Keratinocyte (primary cell): ENCODE results near the gene G3BP2. TPM values are rescaled to one million over a fixed set of nuclear protein-coding genes. Genes with fewer than 3 reads are reported as not detected.

ENCODE experiments used
- DNase-seq: peaks from one replicate; pipeline ENCODE4 v3.0.0-alpha.2; 2011; ENCODE audit warnings: low read depth, missing footprints, low spot score
- FAIRE-seq: peaks from 2 replicates; lab custom pipeline; 2011; peaks lifted over from hg19 to GRCh38; lab: Jason Lieb, UNC
- H2AFZ ChIP-seq: 2 replicates; pipeline ENCODE4 v1.6.0; 2012; ENCODE audit warnings: low read length, control low read depth, inconsistent platforms; ENCODE audit not compliant: control insufficient read depth
- H3K27ac ChIP-seq: 2 replicates; pipeline ENCODE4 v1.5.1; 2011; ENCODE audit warnings: low read length; ENCODE audit not compliant: control insufficient read depth, insufficient read depth
- H3K27me3 ChIP-seq: 3 replicates; pipeline ENCODE4 v1.6.0; 2011; ENCODE audit warnings: low read length; ENCODE audit not compliant: control insufficient read depth, insufficient read depth; ENCODE audit errors: extremely low read depth
- H3K36me3 ChIP-seq, 2 experiments: 2 replicates in 1 of 2; 3 replicates in 1 of 2; pipeline ENCODE4 v1.5.1; 2011; ENCODE audit warnings: low read length in 2 of 2, mild to moderate bottlenecking in 1 of 2; ENCODE audit not compliant: control insufficient read depth in 2 of 2, insufficient read depth in 2 of 2; ENCODE audit errors: extremely low read depth in 1 of 2
- H3K4me1 ChIP-seq: 3 replicates; pipeline ENCODE4 v1.5.1; 2011; ENCODE audit warnings: low read length; ENCODE audit not compliant: control insufficient read depth, insufficient read depth; ENCODE audit errors: extremely low read depth
- H3K4me2 ChIP-seq: 3 replicates; pipeline ENCODE4 v1.6.0; 2011; ENCODE audit warnings: low read depth, low read length; ENCODE audit not compliant: control insufficient read depth, insufficient read depth; ENCODE audit errors: extremely low read depth
- H3K4me3 ChIP-seq, 3 experiments: fragments of 200-600 bp in 1 of 3; sonication (generic) in 1 of 3; 2 replicates in 2 of 3; 3 replicates in 1 of 3; pipeline ENCODE4 v1.5.1; 2011 to 2016; ENCODE audit warnings: low read length in 3 of 3, mild to moderate bottlenecking in 3 of 3, control low read depth in 2 of 3, inconsistent platforms in 1 of 3, low read depth in 1 of 3, mixed read lengths in 1 of 3, mixed run types in 1 of 3, moderate library complexity in 1 of 3; ENCODE audit not compliant: control insufficient read depth in 2 of 3, insufficient read depth in 2 of 3; ENCODE audit errors: extremely low read depth in 1 of 3
- H3K79me2 ChIP-seq: 2 replicates; pipeline ENCODE4 v1.6.0; 2012; ENCODE audit warnings: low read length; ENCODE audit not compliant: control insufficient read depth, insufficient read depth
- H3K9ac ChIP-seq: 3 replicates; pipeline ENCODE4 v1.6.0; 2011; ENCODE audit warnings: low read length; ENCODE audit not compliant: control insufficient read depth, insufficient read depth; ENCODE audit errors: extremely low read depth
- H3K9me1 ChIP-seq: 3 replicates; pipeline ENCODE4 v1.6.0; 2011; ENCODE audit warnings: low read length; ENCODE audit not compliant: control insufficient read depth, insufficient read depth; ENCODE audit errors: extremely low read depth
- H3K9me3 ChIP-seq: 2 replicates; pipeline ENCODE4 v1.5.1; 2012; ENCODE audit warnings: low read depth, low read length; ENCODE audit not compliant: control insufficient read depth
- H4K20me1 ChIP-seq: 3 replicates; pipeline ENCODE4 v1.6.0; 2011; ENCODE audit warnings: low read length; ENCODE audit not compliant: control insufficient read depth, insufficient read depth; ENCODE audit errors: extremely low read depth
- CTCF ChIP-seq, 3 experiments: IDR thresholded peaks in 1 of 3; conservative IDR thresholded peaks in 1 of 3; optimal IDR thresholded peaks in 1 of 3; 2 replicates in 2 of 3; 3 replicates in 1 of 3; pipeline versions ENCODE3 to v1.5.1; 2011; ENCODE audit warnings: low read length in 3 of 3, mild to moderate bottlenecking in 3 of 3, moderate library complexity in 2 of 3, control low read depth in 1 of 3, inconsistent platforms in 1 of 3; ENCODE audit not compliant: insufficient read depth in 2 of 3; ENCODE audit errors: extremely low read depth in 1 of 3
- EZH2 ChIP-seq: IDR thresholded peaks from one replicate; pipeline ENCODE4 v1.6.1; 2012; ENCODE audit warnings: inconsistent platforms, mild to moderate bottlenecking, low read length, moderate library complexity
- dilution Hi-C: fragments of 300-500 bp; cut with MboI; formaldehyde crosslinking; loops from one replicate; pipeline ENCODE4 v1.7.0; 2020; ENCODE audit warnings: low sequenced_read_pairs; ENCODE audit not compliant: extremely low pct_ligation_motif_present
- polyA plus RNA-seq, 5 experiments: library from polyadenylated mRNA; depleted of rRNA in 3 of 5; stranded (reverse) in 3 of 5; stranded (forward) in 1 of 5; unstranded in 1 of 5; fragments of >200 nt; gene quantifications; 1 replicate in 1 of 5; 2 replicates in 3 of 5; 3 replicates in 1 of 5; pipeline versions ENCODE4 v1.2.1 to v1.2.3, GENCODE V29; 2011 to 2012; ENCODE audit warnings: missing spikeins in 2 of 5, low read depth in 1 of 5, low replicate concordance in 1 of 5

Gene G3BP2
- polyA plus RNA-seq, 1 donor (not counting 4 experiments of a cell fraction or from before 2014, with no cell fraction given), result 137 TPM

DNA sequence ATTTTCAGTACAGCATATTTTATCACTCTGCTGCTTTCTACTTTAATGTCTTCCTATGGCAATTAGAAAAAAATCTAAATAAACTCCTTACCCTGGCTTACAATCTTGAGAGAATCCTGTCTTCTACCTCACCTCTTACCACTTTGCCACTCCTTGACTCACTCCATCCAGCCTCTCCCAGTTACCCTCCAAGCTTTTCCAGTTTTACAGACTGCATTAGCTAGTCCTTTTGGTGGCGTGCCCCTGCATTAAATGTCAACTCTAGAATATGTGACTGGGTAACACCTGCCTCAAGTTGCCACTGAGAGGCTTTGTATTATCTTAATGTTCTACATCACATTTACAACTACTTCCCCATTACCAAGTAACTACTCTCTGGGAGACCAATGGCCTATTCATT is 35.4 kb downstream of the G3BP2 start:
- Histone ChIP-seq H3K9me1 (no peaks in the 10 kb centered on the region), H3K79me2 (no peaks in the 10 kb centered on the region), H4K20me1 (no peaks in the 10 kb centered on the region), H3K4me1 (no peaks in the 10 kb centered on the region), H2AFZ (no peak overlapping the region), H3K9me3 (no peaks in the 10 kb centered on the region), H3K27me3 (no peaks in the 10 kb centered on the region), H3K4me2 (no peak overlapping the region), H3K4me3 (no peak overlapping the region), H3K36me3 (peaks cover 0 to 2% of the 10 kb centered on the region in 2 experiments), H3K27ac (no peak overlapping the region), H3K9ac (no peak overlapping the region)
- DNase-seq (no peak), FAIRE-seq (no peak)
- no peak for TF ChIP-seq CTCF (optimal IDR thresholded peaks at IDR 0.05 in 1 of 3, IDR thresholded peaks at IDR 0.05 in 1 of 3, conservative IDR thresholded peaks at IDR 0.05 in 1 of 3; ENCODE audit: extremely low read depth in 1 of 3, insufficient read depth in 2 of 3, low read length in 3 of 3)
- no peak for TF ChIP-seq EZH2
- dilution Hi-C loops, result no loop called here

GRCh38 chr4:75637176-75637575 is 36.0 kb downstream of the G3BP2 start:
- dilution Hi-C loops, result no loop called here
- H4K20me1 ChIP-seq, result no peaks in the 10 kb centered on the region
- H3K4me3 ChIP-seq, result no peak overlapping the region
- no peak overlapping the region for H3K9ac ChIP-seq
- no peaks in the 10 kb centered on the region for H3K79me2 ChIP-seq
- FAIRE-seq (peak; percentile 29), DNase-seq (no peak)
- no peaks in the 10 kb centered on the region for H3K4me1 ChIP-seq
- no peak overlapping the region for H2AFZ ChIP-seq
- no peaks in the 10 kb centered on the region for H3K9me1 ChIP-seq
- TF ChIP-seq EZH2 (no peak), CTCF (optimal IDR thresholded peaks at IDR 0.05 in 1 of 3, IDR thresholded peaks at IDR 0.05 in 1 of 3, conservative IDR thresholded peaks at IDR 0.05 in 1 of 3; ENCODE audit: extremely low read depth in 1 of 3, insufficient read depth in 2 of 3, low read length in 3 of 3) (no peak)
- H3K36me3 ChIP-seq, result peaks cover 0 to 2% of the 10 kb centered on the region in 2 experiments
- H3K4me2 ChIP-seq, result no peak overlapping the region
- H3K9me3 ChIP-seq, result no peaks in the 10 kb centered on the region
- no peaks in the 10 kb centered on the region for H3K27me3 ChIP-seq
- no peak overlapping the region for H3K27ac ChIP-seq
